Loucy (cell line): ENCODE measurements around the gene MRM2.
A peak's percentile ranks its signal among the peaks of the same experiment; 100 is the strongest.

Source experiments
- H2AFZ ChIP-seq: fragments of 200-600 bp; sonication (generic); 2 replicates; pipeline ENCODE4 v1.6.0; 2016; ENCODE audit warnings: antibody characterized with exemption, mild to moderate bottlenecking, low read length, moderate library complexity
- H3F3A ChIP-seq: fragments of 200-600 bp; 2 replicates; pipeline ENCODE4 v1.6.0; 2016; ENCODE audit warnings: antibody characterized with exemption, low read depth, mild to moderate bottlenecking
- H3K27me3 ChIP-seq: fragments of 200-600 bp; sonication (generic); 2 replicates; pipeline ENCODE4 v1.6.1; 2014; ENCODE audit warnings: low read length, mild to moderate bottlenecking; ENCODE audit not compliant: insufficient read depth, poor library complexity, severe bottlenecking
- H3K36me3 ChIP-seq: fragments of 200-600 bp; sonication (generic); 2 replicates; pipeline ENCODE4 v1.6.1; 2016; ENCODE audit warnings: low read length; ENCODE audit not compliant: insufficient read depth
- H3K4me1 ChIP-seq: fragments of 200-600 bp; sonication (generic); 2 replicates; pipeline ENCODE4 v1.5.1; 2014; ENCODE audit warnings: low read length, mild to moderate bottlenecking; ENCODE audit not compliant: insufficient read depth, poor library complexity, severe bottlenecking
- H3K4me2 ChIP-seq: fragments of 200-600 bp; sonication (generic); 2 replicates; pipeline ENCODE4 v1.6.0; 2014; ENCODE audit warnings: antibody characterized with exemption, low read length, low read depth, mild to moderate bottlenecking; ENCODE audit not compliant: poor library complexity, severe bottlenecking
- H3K4me3 ChIP-seq: fragments of 200-600 bp; sonication (generic); 2 replicates; pipeline ENCODE4 v1.5.1; 2014; ENCODE audit warnings: low read length, mild to moderate bottlenecking, mixed read lengths; ENCODE audit not compliant: poor library complexity, severe bottlenecking
- H3K79me2 ChIP-seq: fragments of 200-600 bp; sonication (generic); 2 replicates; pipeline ENCODE4 v1.6.1; 2014; ENCODE audit warnings: low read length; ENCODE audit not compliant: insufficient read depth
- H3K9ac ChIP-seq: fragments of 200-600 bp; sonication (generic); 2 replicates; pipeline ENCODE4 v1.6.0; 2014; ENCODE audit warnings: mild to moderate bottlenecking, low read depth, low read length, moderate library complexity; ENCODE audit not compliant: poor library complexity, severe bottlenecking
- H3K9me2 ChIP-seq: fragments of 200-600 bp; sonication (generic); replicated peaks from 2 replicates; pipeline ENCODE4 v1.6.1; 2016; ENCODE audit warnings: low read depth, low read length, mixed read lengths
- H3K9me3 ChIP-seq: fragments of 200-600 bp; sonication (generic); 2 replicates; pipeline ENCODE4 v1.6.1; 2014; ENCODE audit warnings: mild to moderate bottlenecking, antibody characterized with exemption, low read length, low read depth; ENCODE audit not compliant: insufficient read depth
- H4K20me1 ChIP-seq: fragments of 200-600 bp; sonication (generic); 2 replicates; pipeline ENCODE4 v1.6.0; 2014; ENCODE audit warnings: antibody characterized with exemption, low read length, mild to moderate bottlenecking; ENCODE audit not compliant: insufficient read depth, poor library complexity, severe bottlenecking
- EZH2phosphoT487 ChIP-seq: fragments of 200-600 bp; IDR thresholded peaks from 2 replicates; pipeline ENCODE4 v1.6.1; 2018; ENCODE audit warnings: antibody characterized with exemption, mild to moderate bottlenecking, moderate library complexity, borderline replicate concordance
- TF ChIP-seq, protein P1 (sequence below): fragments of 200-600 bp; sonication (generic); conservative IDR thresholded peaks from 2 replicates; pipeline ENCODE4 v1.5.1; 2014; ENCODE audit warnings: mild to moderate bottlenecking, antibody characterized with exemption, low read length

Gene MRM2

GRCh38 chr7:2214636-2215035 is 27.4 kb downstream of the MRM2 start:
- peaks cover 76% of the 10 kb centered on the region; the same call in 1 of the 2 replicates for H3K36me3 ChIP-seq
- no peaks in the 10 kb centered on the region for H3K27me3 ChIP-seq
- H3K4me3 ChIP-seq, result peak overlapping the region; percentile 29
- no peaks in the 10 kb centered on the region; the same call in 1 of the 2 replicates for H3K79me2 ChIP-seq
- H3F3A ChIP-seq, result no peaks in the 10 kb centered on the region
- H3K9me2 ChIP-seq, result no peaks in the 10 kb centered on the region
- H3K4me2 ChIP-seq, result peak overlapping the region; percentile 58
- peak overlapping the region; percentile 66 for H3K9ac ChIP-seq
- no peaks in the 10 kb centered on the region for H3K9me3 ChIP-seq
- peaks cover 17% of the 10 kb centered on the region for H3K4me1 ChIP-seq
- H4K20me1 ChIP-seq, result no peaks in the 10 kb centered on the region
- H2AFZ ChIP-seq, result no peak overlapping the region
- TF ChIP-seq, protein P1, sequence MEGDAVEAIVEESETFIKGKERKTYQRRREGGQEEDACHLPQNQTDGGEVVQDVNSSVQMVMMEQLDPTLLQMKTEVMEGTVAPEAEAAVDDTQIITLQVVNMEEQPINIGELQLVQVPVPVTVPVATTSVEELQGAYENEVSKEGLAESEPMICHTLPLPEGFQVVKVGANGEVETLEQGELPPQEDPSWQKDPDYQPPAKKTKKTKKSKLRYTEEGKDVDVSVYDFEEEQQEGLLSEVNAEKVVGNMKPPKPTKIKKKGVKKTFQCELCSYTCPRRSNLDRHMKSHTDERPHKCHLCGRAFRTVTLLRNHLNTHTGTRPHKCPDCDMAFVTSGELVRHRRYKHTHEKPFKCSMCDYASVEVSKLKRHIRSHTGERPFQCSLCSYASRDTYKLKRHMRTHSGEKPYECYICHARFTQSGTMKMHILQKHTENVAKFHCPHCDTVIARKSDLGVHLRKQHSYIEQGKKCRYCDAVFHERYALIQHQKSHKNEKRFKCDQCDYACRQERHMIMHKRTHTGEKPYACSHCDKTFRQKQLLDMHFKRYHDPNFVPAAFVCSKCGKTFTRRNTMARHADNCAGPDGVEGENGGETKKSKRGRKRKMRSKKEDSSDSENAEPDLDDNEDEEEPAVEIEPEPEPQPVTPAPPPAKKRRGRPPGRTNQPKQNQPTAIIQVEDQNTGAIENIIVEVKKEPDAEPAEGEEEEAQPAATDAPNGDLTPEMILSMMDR, result no peak
- TF ChIP-seq EZH2phosphoT487, result no peak

DNA sequence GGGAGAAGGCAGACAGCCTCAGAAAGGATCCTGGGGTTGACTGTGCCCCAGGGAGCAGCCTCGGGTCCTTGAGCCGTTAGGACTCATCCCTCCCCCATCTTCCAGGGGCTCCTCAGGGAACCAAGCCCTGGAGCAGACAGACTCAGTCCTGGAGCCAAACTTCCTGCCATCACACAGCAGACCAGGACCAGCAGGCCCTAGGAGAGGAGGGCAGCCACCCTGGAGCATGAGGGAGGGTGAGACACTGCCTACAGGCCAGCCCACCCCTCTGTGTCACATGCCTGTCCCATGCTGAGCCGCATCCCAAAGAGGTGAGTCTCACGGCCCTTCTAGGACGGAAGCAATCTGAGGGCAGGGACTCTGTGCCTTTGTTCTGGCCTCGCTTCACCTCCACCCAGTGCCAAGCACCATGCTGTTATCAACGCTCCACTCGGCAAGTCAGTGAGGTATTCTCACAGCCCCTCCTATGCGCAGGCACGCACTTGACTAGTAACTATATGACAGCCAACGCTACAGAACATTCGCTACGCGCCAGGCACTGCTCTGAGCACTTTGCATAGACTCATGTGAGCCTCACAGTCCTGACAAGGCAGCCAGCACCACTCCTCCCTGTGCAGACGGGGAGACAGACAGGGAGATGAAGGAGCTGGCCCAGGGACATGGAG is 28.3 kb downstream of the MRM2 start:
- H4K20me1 ChIP-seq, result no peaks in the 10 kb centered on the region
- H3K36me3 ChIP-seq, result peaks cover 81% of the 10 kb centered on the region; the same call in 1 of the 2 replicates
- H3K9ac ChIP-seq, result peak overlapping the region; percentile 66
- TF ChIP-seq, protein P1, result no peak
- TF ChIP-seq EZH2phosphoT487, result no peak
- H3K4me1 ChIP-seq, result peaks cover 17% of the 10 kb centered on the region
- peaks cover 5% of the 10 kb centered on the region; the same call in 1 of the 2 replicates for H3K79me2 ChIP-seq
- H3K4me3 ChIP-seq, result peak overlapping the region; percentile 29
- no peaks in the 10 kb centered on the region for H3K9me3 ChIP-seq
- no peak overlapping the region for H2AFZ ChIP-seq
- no peaks in the 10 kb centered on the region for H3K27me3 ChIP-seq
- H3F3A ChIP-seq, result no peaks in the 10 kb centered on the region
- peak overlapping the region; percentile 58 for H3K4me2 ChIP-seq
- no peaks in the 10 kb centered on the region for H3K9me2 ChIP-seq

DNA sequence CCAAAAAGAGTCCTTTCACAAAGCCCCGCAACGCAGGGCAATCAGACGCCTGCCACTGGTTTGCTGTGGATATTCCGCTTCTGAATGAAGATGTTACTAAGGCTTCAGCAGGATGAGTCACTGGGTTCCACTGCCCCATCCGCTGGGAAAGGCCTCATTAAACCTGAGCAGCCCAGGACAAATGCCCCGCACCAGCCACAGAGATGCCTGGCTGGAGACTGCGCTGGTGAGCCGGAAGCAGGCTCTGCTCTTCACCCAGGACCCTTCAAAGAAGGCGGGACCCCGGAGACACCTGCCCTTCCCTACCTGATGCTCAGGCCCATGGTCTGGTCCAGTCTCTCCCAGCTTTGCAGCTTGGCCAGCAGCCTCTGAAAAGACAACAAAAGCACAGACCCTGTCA is 29.1 kb downstream of the MRM2 start:
- H3K4me2 ChIP-seq, result no peak overlapping the region
- H3K9me2 ChIP-seq, result no peaks in the 10 kb centered on the region
- no peaks in the 10 kb centered on the region for H3K9me3 ChIP-seq
- H3K36me3 ChIP-seq, result peaks cover 81% of the 10 kb centered on the region; the same call in 1 of the 2 replicates
- H3K79me2 ChIP-seq, result peaks cover 5% of the 10 kb centered on the region; the same call in 1 of the 2 replicates
- no peak overlapping the region for H2AFZ ChIP-seq
- H3K4me1 ChIP-seq, result peaks cover 17% of the 10 kb centered on the region
- H4K20me1 ChIP-seq, result no peaks in the 10 kb centered on the region
- no peak overlapping the region for H3K4me3 ChIP-seq
- no peaks in the 10 kb centered on the region for H3K27me3 ChIP-seq
- H3F3A ChIP-seq, result no peaks in the 10 kb centered on the region
- H3K9ac ChIP-seq, result no peak overlapping the region
- no peak for TF ChIP-seq EZH2phosphoT487
- TF ChIP-seq, protein P1, result no peak
